HEK293 (cell line): ENCODE measurements around the gene HECTD4.
A peak's percentile ranks its signal among the peaks of the same experiment; 100 is the strongest.
"Not testable (repeated sequence)": the region's sequence is repeated elsewhere in the genome, so short reads cannot be mapped to it uniquely, and the experiment has no call there.

ENCODE experiments used
- CTCF ChIA-PET: fragments of 350-600 bp; formaldehyde crosslinking; extraction: SDS; loops from one replicate; lab custom pipeline; 2021; ENCODE audit warnings: antibody characterized with exemption; lab: Yijun Ruan, JAX
- POLR2A ChIA-PET: fragments of 300-600 bp; formaldehyde crosslinking; extraction: SDS; loops from one replicate; lab custom pipeline; 2020; ENCODE audit warnings: antibody characterized with exemption, inconsistent platforms; lab: Yijun Ruan, JAX
- H3K27ac ChIP-seq: fragments of 200-500 bp; sonication (Bioruptor generic); 2 replicates; pipeline ENCODE4 v1.5.1; 2014; ENCODE audit warnings: low read depth, low read length, control low read depth, inconsistent platforms; ENCODE audit errors: extremely low read depth
- H3K36me3 ChIP-seq, 2 experiments: fragments of 200-500 bp in 1 of 2; sonication (Bioruptor generic) in 1 of 2; 1 replicate in 1 of 2; 2 replicates in 1 of 2; pipeline ENCODE4 v1.5.1; 2014 to 2017; ENCODE audit warnings: inconsistent platforms in 2 of 2, low read length in 2 of 2; ENCODE audit not compliant: control insufficient read depth in 2 of 2, insufficient read depth in 1 of 2
- H3K4me1 ChIP-seq: fragments of 200-500 bp; sonication (Bioruptor generic); 2 replicates; pipeline ENCODE4 v1.5.1; 2014; ENCODE audit warnings: mild to moderate bottlenecking, low read length, inconsistent platforms; ENCODE audit not compliant: control insufficient read depth, insufficient read depth
- H3K4me3 ChIP-seq: 2 replicates; pipeline ENCODE4 v1.5.1; 2011; ENCODE audit warnings: low read depth, mild to moderate bottlenecking, control low read depth, low read length, moderate library complexity
- H3K9me3 ChIP-seq: fragments of 200-500 bp; sonication (Bioruptor generic); 2 replicates; pipeline ENCODE4 v1.5.1; 2014; ENCODE audit warnings: low read depth, low read length, inconsistent platforms; ENCODE audit not compliant: control insufficient read depth, insufficient read depth
- ATF2 ChIP-seq: fragments of 450-650 bp; formaldehyde crosslinking; IDR thresholded peaks from 2 replicates; pipeline ENCODE4 v1.5.1; 2016; ENCODE audit warnings: missing biosample characterization, missing genetic modification characterization, low read depth
- FEZF1 ChIP-seq: fragments of 450-650 bp; formaldehyde crosslinking; IDR thresholded peaks from 2 replicates; pipeline ENCODE4 v1.5.1; 2016; ENCODE audit warnings: missing biosample characterization, missing genetic modification characterization
- GLIS1 ChIP-seq: fragments of 450-650 bp; formaldehyde crosslinking; IDR thresholded peaks from 2 replicates; pipeline ENCODE4 v1.5.1; 2016; ENCODE audit warnings: missing biosample characterization, missing genetic modification characterization
- GLIS2 ChIP-seq: fragments of 450-650 bp; formaldehyde crosslinking; IDR thresholded peaks from 2 replicates; pipeline ENCODE4 v1.5.1; 2016; ENCODE audit warnings: missing biosample characterization, missing genetic modification characterization
- KLF1 ChIP-seq: fragments of 450-650 bp; formaldehyde crosslinking; IDR thresholded peaks from 2 replicates; pipeline ENCODE4 v1.5.1; 2016; ENCODE audit warnings: missing biosample characterization, missing genetic modification characterization
- KLF8 ChIP-seq: fragments of 450-650 bp; formaldehyde crosslinking; IDR thresholded peaks from 2 replicates; pipeline ENCODE4 v1.5.1; 2016; ENCODE audit warnings: missing biosample characterization, missing genetic modification characterization
- OSR2 ChIP-seq: fragments of 450-650 bp; formaldehyde crosslinking; IDR thresholded peaks from 2 replicates; pipeline ENCODE4 v1.5.1; 2016; ENCODE audit warnings: missing biosample characterization, missing genetic modification characterization
- SP7 ChIP-seq: fragments of 450-650 bp; formaldehyde crosslinking; IDR thresholded peaks from 2 replicates; pipeline ENCODE4 v1.5.1; 2016; ENCODE audit warnings: missing biosample characterization, missing genetic modification characterization
- WT1 ChIP-seq: fragments of 450-650 bp; formaldehyde crosslinking; IDR thresholded peaks from 2 replicates; pipeline ENCODE4 v1.5.1; 2016; ENCODE audit warnings: missing biosample characterization, missing genetic modification characterization
- ZBTB17 ChIP-seq: fragments of 450-650 bp; formaldehyde crosslinking; IDR thresholded peaks from 2 replicates; pipeline ENCODE4 v1.5.1; 2016; ENCODE audit warnings: missing biosample characterization, missing genetic modification characterization
- ZEB2 ChIP-seq: fragments of 450-650 bp; formaldehyde crosslinking; IDR thresholded peaks from 2 replicates; pipeline ENCODE4 v1.5.1; 2016; ENCODE audit warnings: missing biosample characterization, missing genetic modification characterization
- ZFP69B ChIP-seq: fragments of 450-650 bp; formaldehyde crosslinking; IDR thresholded peaks from 2 replicates; pipeline ENCODE4 v1.5.1; 2016; ENCODE audit warnings: missing biosample characterization, missing genetic modification characterization
- ZIC2 ChIP-seq: fragments of 450-650 bp; formaldehyde crosslinking; IDR thresholded peaks from 2 replicates; pipeline ENCODE4 v1.5.1; 2016; ENCODE audit warnings: missing biosample characterization, missing genetic modification characterization
- ZNF2 ChIP-seq: fragments of 450-650 bp; formaldehyde crosslinking; IDR thresholded peaks from 2 replicates; pipeline ENCODE4 v1.5.1; 2016; ENCODE audit warnings: missing biosample characterization, missing genetic modification characterization
- ZNF223 ChIP-seq: fragments of 450-650 bp; formaldehyde crosslinking; IDR thresholded peaks from 2 replicates; pipeline ENCODE4 v1.5.1; 2016; ENCODE audit warnings: missing biosample characterization, missing genetic modification characterization
- ZNF362 ChIP-seq: fragments of 450-650 bp; formaldehyde crosslinking; IDR thresholded peaks from 2 replicates; pipeline ENCODE4 v1.5.1; 2016; ENCODE audit warnings: missing biosample characterization, missing genetic modification characterization
- ZNF366 ChIP-seq: fragments of 450-650 bp; formaldehyde crosslinking; conservative IDR thresholded peaks from 2 replicates; pipeline ENCODE4 v1.5.1; 2016; ENCODE audit warnings: missing biosample characterization, missing genetic modification characterization
- ZNF561 ChIP-seq: fragments of 450-650 bp; IDR thresholded peaks from 2 replicates; pipeline ENCODE4 v1.5.1; 2018; ENCODE audit warnings: missing biosample characterization, missing genetic modification characterization, borderline replicate concordance
- ZNF600 ChIP-seq: fragments of 450-650 bp; formaldehyde crosslinking; IDR thresholded peaks from 2 replicates; pipeline ENCODE4 v1.5.1; 2016; ENCODE audit warnings: missing biosample characterization, missing genetic modification characterization
- ZNF629 ChIP-seq: fragments of 450-650 bp; formaldehyde crosslinking; IDR thresholded peaks from 2 replicates; pipeline ENCODE4 v1.5.1; 2017; ENCODE audit warnings: missing biosample characterization, missing genetic modification characterization
- ZXDB ChIP-seq: fragments of 450-650 bp; formaldehyde crosslinking; IDR thresholded peaks from 2 replicates; pipeline ENCODE4 v1.5.1; 2016; ENCODE audit warnings: missing biosample characterization, missing genetic modification characterization
- TF ChIP-seq, protein P1 (sequence below): fragments of 450-650 bp; formaldehyde crosslinking; IDR thresholded peaks from 2 replicates; pipeline ENCODE4 v1.5.1; 2016; ENCODE audit warnings: missing biosample characterization, missing genetic modification characterization
- TF ChIP-seq, protein P2 (sequence below): fragments of 450-650 bp; formaldehyde crosslinking; IDR thresholded peaks from 2 replicates; pipeline ENCODE4 v1.5.1; 2016; ENCODE audit warnings: missing biosample characterization, missing genetic modification characterization
- TF ChIP-seq, protein P3 (sequence below): fragments of 450-650 bp; formaldehyde crosslinking; IDR thresholded peaks from 2 replicates; pipeline ENCODE4 v1.5.1; 2016; ENCODE audit warnings: missing biosample characterization, missing genetic modification characterization
- TF ChIP-seq, protein P4 (sequence below): fragments of 450-650 bp; formaldehyde crosslinking; IDR thresholded peaks from 2 replicates; pipeline ENCODE4 v1.5.1; 2016; ENCODE audit warnings: missing biosample characterization, missing genetic modification characterization
- TF ChIP-seq, protein P5 (sequence below): fragments of 450-650 bp; IDR thresholded peaks from 2 replicates; pipeline ENCODE4 v1.5.1; 2018; ENCODE audit warnings: missing biosample characterization, mild to moderate bottlenecking, missing genetic modification characterization

Gene HECTD4

DNA sequence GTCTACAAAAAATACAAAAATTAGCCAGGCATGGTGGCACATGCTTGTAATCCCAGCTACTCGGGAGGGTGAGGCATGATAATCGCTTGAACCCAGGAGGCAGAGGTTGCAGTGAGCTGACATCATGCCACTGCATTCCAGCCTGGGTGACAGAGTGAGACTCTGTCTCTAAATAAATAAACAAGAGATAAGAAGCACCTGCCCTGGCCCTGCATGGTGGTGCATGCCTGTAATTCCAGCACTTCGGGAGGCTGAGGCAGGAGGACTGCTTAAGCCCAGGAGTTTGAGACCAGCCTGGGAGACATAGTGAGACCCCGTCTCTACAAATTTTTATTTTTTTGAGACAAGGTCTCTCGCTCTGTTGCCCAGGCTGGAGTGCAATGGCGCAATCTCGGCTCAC, 161.6 kb downstream of the HECTD4 start:
- H3K4me3 ChIP-seq, H3K9me3 ChIP-seq, H3K4me1 ChIP-seq, H3K27ac ChIP-seq, POLR2A ChIA-PET, CTCF ChIA-PET: not testable (repeated sequence)
- H3K36me3 ChIP-seq, result peaks cover 17 to 58% of the 10 kb centered on the region in 2 experiments
- TF ChIP-seq KLF1, result peak; percentile 44; the same call in 1 of the 2 replicates
- peak; percentile 29; the same call in 1 of the 2 replicates for TF ChIP-seq GLIS2 (tag by site-specific recombination)
- TF ChIP-seq WT1, result peak; percentile 77
- TF ChIP-seq ATF2 (tag by site-specific recombination), result 0 out of 2 replicates have a peak, but pooled peaks have one; percentile 30
- TF ChIP-seq ZNF629 (tag by site-specific recombination), result peak; percentile 90
- TF ChIP-seq ZNF366, result peak; percentile 32; the same call in 1 of the 2 replicates
- peak; percentile 85 for TF ChIP-seq ZNF600 (tag by site-specific recombination)
- TF ChIP-seq ZNF223 (tag by site-specific recombination), result 0 out of 2 replicates have a peak, but pooled peaks have one; percentile 17
- peak; percentile 98 for TF ChIP-seq ZNF2
- peak; percentile 38; the same call in 1 of the 2 replicates for TF ChIP-seq ZNF561 (tag by site-specific recombination)
- TF ChIP-seq ZIC2 (tag by site-specific recombination), result peak; percentile 66
- 0 out of 2 replicates have a peak, but pooled peaks have one; percentile 33 for TF ChIP-seq ZXDB (tag by site-specific recombination)
- 0 out of 2 replicates have a peak, but pooled peaks have one; percentile 37 for TF ChIP-seq ZEB2 (tag by site-specific recombination)
- TF ChIP-seq, protein P1, sequence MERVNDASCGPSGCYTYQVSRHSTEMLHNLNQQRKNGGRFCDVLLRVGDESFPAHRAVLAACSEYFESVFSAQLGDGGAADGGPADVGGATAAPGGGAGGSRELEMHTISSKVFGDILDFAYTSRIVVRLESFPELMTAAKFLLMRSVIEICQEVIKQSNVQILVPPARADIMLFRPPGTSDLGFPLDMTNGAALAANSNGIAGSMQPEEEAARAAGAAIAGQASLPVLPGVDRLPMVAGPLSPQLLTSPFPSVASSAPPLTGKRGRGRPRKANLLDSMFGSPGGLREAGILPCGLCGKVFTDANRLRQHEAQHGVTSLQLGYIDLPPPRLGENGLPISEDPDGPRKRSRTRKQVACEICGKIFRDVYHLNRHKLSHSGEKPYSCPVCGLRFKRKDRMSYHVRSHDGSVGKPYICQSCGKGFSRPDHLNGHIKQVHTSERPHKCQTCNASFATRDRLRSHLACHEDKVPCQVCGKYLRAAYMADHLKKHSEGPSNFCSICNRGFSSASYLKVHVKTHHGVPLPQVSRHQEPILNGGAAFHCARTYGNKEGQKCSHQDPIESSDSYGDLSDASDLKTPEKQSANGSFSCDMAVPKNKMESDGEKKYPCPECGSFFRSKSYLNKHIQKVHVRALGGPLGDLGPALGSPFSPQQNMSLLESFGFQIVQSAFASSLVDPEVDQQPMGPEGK (tag by site-specific recombination), result peak; percentile 46; the same call in 1 of the 2 replicates
- TF ChIP-seq, protein P2, sequence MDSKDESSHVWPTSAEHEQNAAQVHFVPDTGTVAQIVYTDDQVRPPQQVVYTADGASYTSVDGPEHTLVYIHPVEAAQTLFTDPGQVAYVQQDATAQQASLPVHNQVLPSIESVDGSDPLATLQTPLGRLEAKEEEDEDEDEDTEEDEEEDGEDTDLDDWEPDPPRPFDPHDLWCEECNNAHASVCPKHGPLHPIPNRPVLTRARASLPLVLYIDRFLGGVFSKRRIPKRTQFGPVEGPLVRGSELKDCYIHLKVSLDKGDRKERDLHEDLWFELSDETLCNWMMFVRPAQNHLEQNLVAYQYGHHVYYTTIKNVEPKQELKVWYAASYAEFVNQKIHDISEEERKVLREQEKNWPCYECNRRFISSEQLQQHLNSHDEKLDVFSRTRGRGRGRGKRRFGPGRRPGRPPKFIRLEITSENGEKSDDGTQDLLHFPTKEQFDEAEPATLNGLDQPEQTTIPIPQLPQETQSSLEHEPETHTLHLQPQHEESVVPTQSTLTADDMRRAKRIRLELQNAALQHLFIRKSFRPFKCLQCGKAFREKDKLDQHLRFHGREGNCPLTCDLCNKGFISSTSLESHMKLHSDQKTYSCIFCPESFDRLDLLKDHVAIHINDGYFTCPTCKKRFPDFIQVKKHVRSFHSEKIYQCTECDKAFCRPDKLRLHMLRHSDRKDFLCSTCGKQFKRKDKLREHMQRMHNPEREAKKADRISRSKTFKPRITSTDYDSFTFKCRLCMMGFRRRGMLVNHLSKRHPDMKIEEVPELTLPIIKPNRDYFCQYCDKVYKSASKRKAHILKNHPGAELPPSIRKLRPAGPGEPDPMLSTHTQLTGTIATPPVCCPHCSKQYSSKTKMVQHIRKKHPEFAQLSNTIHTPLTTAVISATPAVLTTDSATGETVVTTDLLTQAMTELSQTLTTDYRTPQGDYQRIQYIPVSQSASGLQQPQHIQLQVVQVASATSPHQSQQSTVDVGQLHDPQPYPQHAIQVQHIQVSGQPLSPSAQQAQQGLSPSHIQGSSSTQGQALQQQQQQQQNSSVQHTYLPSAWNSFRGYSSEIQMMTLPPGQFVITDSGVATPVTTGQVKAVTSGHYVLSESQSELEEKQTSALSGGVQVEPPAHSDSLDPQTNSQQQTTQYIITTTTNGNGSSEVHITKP (tag by site-specific recombination), result peak; percentile 36; the same call in 1 of the 2 replicates
- TF ChIP-seq, protein P3, sequence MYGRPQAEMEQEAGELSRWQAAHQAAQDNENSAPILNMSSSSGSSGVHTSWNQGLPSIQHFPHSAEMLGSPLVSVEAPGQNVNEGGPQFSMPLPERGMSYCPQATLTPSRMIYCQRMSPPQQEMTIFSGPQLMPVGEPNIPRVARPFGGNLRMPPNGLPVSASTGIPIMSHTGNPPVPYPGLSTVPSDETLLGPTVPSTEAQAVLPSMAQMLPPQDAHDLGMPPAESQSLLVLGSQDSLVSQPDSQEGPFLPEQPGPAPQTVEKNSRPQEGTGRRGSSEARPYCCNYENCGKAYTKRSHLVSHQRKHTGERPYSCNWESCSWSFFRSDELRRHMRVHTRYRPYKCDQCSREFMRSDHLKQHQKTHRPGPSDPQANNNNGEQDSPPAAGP (tag by site-specific recombination), result peak; percentile 79
- TF ChIP-seq, protein P4, sequence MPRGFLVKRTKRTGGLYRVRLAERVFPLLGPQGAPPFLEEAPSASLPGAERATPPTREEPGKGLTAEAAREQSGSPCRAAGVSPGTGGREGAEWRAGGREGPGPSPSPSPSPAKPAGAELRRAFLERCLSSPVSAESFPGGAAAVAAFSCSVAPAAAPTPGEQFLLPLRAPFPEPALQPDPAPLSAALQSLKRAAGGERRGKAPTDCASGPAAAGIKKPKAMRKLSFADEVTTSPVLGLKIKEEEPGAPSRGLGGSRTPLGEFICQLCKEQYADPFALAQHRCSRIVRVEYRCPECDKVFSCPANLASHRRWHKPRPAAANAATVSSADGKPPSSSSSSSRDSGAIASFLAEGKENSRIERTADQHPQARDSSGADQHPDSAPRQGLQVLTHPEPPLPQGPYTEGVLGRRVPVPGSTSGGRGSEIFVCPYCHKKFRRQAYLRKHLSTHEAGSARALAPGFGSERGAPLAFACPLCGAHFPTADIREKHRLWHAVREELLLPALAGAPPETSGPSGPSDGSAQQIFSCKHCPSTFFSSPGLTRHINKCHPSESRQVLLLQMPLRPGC, result peak; percentile 77
- TF ChIP-seq FEZF1 (tag by site-specific recombination), result peak; percentile 30; the same call in 1 of the 2 replicates
- TF ChIP-seq ZBTB17 (tag by site-specific recombination), result peak; percentile 94
- peak; percentile 65 for TF ChIP-seq KLF8 (tag by site-specific recombination)
- 0 out of 2 replicates have a peak, but pooled peaks have one; percentile 34 for TF ChIP-seq ZFP69B (tag by site-specific recombination)
- TF ChIP-seq, protein P5, sequence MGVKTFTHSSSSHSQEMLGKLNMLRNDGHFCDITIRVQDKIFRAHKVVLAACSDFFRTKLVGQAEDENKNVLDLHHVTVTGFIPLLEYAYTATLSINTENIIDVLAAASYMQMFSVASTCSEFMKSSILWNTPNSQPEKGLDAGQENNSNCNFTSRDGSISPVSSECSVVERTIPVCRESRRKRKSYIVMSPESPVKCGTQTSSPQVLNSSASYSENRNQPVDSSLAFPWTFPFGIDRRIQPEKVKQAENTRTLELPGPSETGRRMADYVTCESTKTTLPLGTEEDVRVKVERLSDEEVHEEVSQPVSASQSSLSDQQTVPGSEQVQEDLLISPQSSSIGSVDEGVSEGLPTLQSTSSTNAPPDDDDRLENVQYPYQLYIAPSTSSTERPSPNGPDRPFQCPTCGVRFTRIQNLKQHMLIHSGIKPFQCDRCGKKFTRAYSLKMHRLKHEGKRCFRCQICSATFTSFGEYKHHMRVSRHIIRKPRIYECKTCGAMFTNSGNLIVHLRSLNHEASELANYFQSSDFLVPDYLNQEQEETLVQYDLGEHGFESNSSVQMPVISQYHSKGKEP, result peak; percentile 93
- TF ChIP-seq GLIS1, result peak; percentile 89
- TF ChIP-seq ZNF362 (tag by site-specific recombination), result 0 out of 2 replicates have a peak, but pooled peaks have one; percentile 10
- 0 out of 2 replicates have a peak, but pooled peaks have one; percentile 43 for TF ChIP-seq SP7 (tag by site-specific recombination)
- peak; percentile 66 for TF ChIP-seq OSR2 (tag by site-specific recombination)
